Activated naive CD8-positive, alpha-beta T cell treated with anti-CD3 and anti-CD28 coated beads, Interleukin-2, amount 50 U/mL, for 16 hours (primary cell): ENCODE measurements around the gene UQCC2.

Experiments used
- DNase-seq: peaks from one replicate; pipeline ENCODE4 v3.0.0-alpha.2; 2020; ENCODE audit warnings: low read depth, low spot score

UQCC2 gene

DNA sequence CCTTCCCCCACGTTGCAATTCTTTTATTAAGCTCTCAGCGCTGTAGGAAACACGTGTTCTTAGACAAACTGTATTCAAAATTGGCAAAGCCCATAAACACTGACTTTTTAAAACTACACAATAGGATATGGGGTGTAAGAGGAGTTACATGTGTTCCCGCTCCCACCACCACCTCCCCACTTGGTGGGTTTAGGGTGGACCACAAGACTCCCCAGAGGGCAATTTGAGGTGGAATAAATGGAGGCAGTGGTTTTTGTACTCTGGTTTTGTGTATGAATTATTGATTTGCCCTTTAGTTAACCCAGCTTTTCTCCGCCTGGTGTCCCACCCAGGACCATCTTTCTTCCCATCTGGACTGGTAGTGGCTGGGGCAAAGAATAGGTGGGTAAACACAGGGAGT is 3.7 kb downstream of the UQCC2 start:
- DNase-seq: no peak

DNA sequence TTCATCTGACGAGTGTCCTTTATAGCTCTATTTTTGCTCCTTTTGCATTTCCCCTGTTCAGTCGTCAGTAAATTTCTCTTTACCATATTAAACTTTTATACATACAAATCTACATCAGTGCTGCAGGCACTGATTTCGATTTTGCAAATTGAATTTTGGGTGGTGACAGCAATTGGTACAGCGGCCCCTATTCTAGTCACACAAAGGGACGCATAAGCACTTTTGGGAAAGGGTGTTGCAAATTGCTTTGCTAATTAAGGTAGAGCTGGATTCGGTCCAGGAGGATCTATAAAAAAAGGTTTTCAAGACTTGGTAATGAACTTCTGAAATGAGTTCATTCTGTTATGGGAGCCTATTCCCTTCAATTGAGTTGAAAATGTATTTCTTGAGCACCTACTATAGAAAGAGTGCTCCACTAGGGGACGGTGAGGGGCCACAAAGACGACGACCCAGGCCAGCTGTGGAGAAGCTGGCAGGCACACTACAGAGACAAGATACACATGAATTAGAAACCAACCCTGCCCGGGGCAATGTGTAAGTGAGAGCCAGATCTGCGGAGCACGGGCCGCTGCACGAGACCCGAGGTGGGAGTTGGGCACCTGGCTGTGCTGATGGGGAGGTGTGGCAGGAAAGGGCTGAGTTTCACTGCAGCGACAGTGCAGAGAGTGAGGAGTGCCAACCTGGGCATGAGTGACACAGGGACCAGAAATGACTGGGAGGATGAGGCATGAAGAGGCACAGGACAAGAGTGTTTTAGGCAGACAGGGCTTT is 5.4 kb downstream of the UQCC2 start:
- DNase-seq: no peak

DNA sequence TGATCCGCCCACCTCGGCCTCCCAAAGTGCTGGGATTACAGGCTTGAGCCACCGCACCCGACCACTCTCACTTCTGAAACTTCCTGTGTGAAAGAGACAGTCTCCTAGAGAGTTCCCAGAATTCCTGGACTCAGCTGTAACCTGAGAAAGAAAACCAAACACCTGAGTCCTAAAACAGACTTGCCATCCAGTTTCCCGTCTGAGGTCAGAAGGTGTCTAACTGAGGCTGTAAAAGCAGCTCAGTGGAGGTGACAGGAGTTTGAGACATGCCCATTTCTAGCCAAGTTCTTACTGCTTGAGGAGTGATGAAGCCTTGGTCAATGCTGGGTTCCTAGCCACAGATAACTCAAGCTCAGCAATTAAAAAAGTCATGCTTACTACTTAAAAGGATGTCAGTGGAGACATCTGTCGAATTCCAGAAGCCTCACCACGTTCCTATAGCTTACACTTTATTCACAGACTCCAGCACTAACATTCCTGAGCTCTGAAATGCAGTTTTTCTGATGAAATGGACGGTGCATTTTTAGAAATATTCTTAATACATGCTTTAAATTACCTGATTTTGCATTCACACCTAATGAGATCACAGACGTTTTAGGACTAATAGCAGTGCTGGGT is 6.1 kb downstream of the UQCC2 start:
- DNase-seq: no peak

- DNase-seq: no peak
These were observed 7.1 kb downstream of the UQCC2 start for GRCh38 chr6:33704215-33705066.

- no peak for DNase-seq
These were observed 9.0 kb downstream of the UQCC2 start for GRCh38 chr6:33702345-33702977.

GRCh38 chr6:33700391-33701050 is 11.0 kb downstream of the UQCC2 start:
- DNase-seq: peak; percentile 28

DNA sequence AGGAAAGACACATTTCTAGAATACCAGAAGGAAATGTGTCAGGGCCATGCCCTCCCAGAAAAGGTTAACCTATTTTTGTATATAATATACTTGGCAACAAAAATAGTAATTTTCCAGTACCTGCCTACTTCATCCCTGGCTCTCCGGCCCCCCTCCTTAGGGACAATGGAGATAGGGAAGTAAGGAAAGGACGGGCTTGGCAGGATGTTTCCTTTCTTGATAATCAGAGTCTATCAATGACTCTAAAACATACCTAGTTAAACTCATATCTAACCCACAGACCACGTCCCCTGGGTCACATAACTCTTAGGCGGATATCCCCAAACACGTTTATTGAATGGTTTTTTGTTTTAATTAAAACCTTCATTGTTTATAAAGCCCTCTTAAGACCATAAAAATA is 11.8 kb downstream of the UQCC2 start:
- DNase-seq: no peak

DNA sequence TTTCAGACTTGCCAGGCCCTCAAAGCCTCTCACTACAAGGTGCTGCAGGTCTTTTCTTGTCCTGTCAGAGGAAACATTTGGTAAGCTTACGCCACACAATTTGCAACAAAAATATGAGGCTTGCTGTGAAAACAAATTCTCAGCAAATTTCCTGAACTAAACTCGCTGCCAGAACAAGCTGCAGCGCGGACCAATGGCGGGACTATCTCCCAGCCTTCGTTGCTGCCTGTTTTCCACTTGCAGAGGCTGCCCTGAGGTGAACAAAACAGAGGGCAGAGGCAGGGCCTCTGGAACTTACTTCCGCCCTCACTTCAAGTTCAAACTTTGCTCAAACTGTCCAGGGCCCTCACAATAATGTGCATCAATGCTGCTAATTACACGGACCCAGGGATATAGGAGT is 12.4 kb downstream of the UQCC2 start:
- no peak for DNase-seq

DNA sequence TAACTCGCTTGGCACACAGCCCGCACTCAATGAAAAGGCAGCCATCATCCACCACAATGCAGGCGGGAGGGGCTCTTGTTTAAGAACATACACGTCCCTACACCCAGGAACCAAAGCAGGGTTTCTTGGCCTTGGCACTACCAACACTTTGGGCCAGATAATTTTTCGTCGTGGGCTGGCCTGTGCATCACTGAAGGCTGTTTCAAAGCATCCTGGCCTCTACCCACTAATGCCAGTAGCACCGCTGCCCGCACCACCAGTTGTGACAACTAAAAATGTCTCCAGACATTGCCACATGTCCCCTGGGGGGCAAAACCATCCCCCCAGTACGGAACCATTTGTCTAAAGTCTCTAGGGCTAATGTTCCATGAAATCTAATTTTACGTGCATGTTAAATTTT is 13.0 kb downstream of the UQCC2 start:
- DNase-seq: no peak

GRCh38 chr6:33697845-33698244 is 13.7 kb downstream of the UQCC2 start:
- DNase-seq: no peak

- no peak for DNase-seq
These were observed 14.7 kb downstream of the UQCC2 start for GRCh38 chr6:33696548-33697518.

GRCh38 chr6:33696076-33696475 is 15.4 kb downstream of the UQCC2 start:
- DNase-seq: no peak

DNA sequence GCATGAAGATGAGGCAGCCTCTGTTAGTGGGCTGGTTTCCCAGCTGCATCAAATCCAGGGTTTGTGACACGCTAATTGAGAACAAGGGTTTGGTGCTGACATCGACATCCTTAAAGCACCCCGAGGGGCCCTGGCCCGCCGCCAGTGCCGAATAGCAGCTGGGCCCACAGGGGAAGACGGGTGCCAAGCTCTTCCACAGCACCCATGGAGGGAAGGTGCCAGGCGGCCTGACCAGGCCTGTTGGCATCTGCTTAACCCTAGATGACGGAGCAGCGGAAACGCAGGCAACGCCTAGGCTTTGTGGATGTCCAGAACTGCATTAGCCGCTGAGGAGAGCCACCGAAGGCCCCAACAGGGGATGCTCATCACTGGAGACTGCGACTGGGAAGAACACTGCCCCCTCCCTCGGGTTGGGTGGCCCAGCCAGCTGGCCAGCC is 16.0 kb downstream of the UQCC2 start:
- no peak for DNase-seq

- no peak for DNase-seq
These were observed 16.5 kb downstream of the UQCC2 start for GRCh38 chr6:33694977-33695376.

DNA sequence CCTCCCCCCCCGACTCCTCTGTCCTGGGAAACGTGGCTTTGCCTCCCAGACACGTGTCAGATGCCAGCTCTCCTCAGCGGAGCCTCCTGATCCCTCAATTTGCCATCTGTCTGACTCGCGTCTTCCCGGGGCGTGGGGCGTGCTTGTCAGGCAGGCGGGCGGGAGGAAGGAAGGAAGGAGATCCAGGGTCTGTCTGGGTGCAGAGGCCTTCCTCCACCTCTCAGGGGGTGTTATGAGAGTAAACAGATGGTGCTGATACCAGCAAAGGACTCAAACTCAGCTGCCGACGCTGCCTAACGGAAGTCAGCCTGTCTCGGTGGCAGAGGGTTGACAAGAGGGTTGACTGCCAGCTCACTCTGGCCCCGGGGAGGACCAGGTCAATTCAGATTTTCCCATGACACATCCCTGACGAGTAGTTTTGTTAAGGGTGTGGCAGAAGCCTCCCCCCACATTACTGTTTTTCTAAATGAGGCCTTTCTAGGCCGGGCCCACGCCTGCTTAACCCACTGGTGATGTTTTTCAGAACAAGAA is 17.0 kb downstream of the UQCC2 start:
- DNase-seq: peak; percentile 19

- no peak for DNase-seq
These were observed 18.1 kb downstream of the UQCC2 start for GRCh38 chr6:33693186-33694105.

- no peak for DNase-seq
These were observed 18.7 kb downstream of the UQCC2 start for GRCh38 chr6:33692760-33693158.

GRCh38 chr6:33692078-33692759 is 19.3 kb downstream of the UQCC2 start:
- DNase-seq: no peak
